SK-N-SH treated with all-trans-retinoic acid at 6 μM for 48 hours (cell line): ENCODE results near the gene NXNL1.

Source experiments
- CREB5 ChIP-seq: fragments of 250-450 bp; sonication (Bioruptor Pico); IDR thresholded peaks from 2 replicates; pipeline ENCODE4 v1.5.1; 2020; ENCODE audit warnings: low read depth, mild to moderate bottlenecking, moderate library complexity
- CSDC2 ChIP-seq: fragments of 250-450 bp; sonication (Bioruptor Pico); IDR thresholded peaks from 2 replicates; pipeline ENCODE4 v1.5.0; 2020; ENCODE audit warnings: mild to moderate bottlenecking, moderate library complexity
- ESRRG ChIP-seq: fragments of 250-450 bp; sonication (Bioruptor Pico); IDR thresholded peaks from 2 replicates; pipeline ENCODE4 v1.6.1; 2021; ENCODE audit warnings: mild to moderate bottlenecking
- GLIS3 ChIP-seq: fragments of 250-450 bp; sonication (Bioruptor Pico); IDR thresholded peaks from 2 replicates; pipeline ENCODE4 v1.5.0; 2020; ENCODE audit warnings: mild to moderate bottlenecking, moderate library complexity
- PATZ1 ChIP-seq: fragments of 250-450 bp; sonication (Bioruptor Pico); IDR thresholded peaks from 2 replicates; pipeline ENCODE4 v1.8.0; 2020; ENCODE audit warnings: mild to moderate bottlenecking, moderate library complexity, borderline replicate concordance
- POU6F1 ChIP-seq: fragments of 250-450 bp; sonication (Bioruptor Pico); IDR thresholded peaks from 2 replicates; pipeline ENCODE4 v1.8.0; 2021; ENCODE audit warnings: low read depth, mild to moderate bottlenecking, moderate library complexity, borderline replicate concordance
- SNAI2 ChIP-seq: fragments of 250-450 bp; sonication (Bioruptor Pico); IDR thresholded peaks from 2 replicates; pipeline ENCODE4 v1.5.0; 2020; ENCODE audit warnings: mild to moderate bottlenecking, moderate library complexity
- TCF4 ChIP-seq: fragments of 250-450 bp; sonication (Bioruptor Pico); IDR thresholded peaks from 2 replicates; pipeline ENCODE4 v1.8.0; 2021; ENCODE audit warnings: mild to moderate bottlenecking, moderate library complexity, borderline replicate concordance
- ZC3H10 ChIP-seq: fragments of 250-450 bp; sonication (Bioruptor Pico); IDR thresholded peaks from 2 replicates; pipeline ENCODE4 v1.5.1; 2021; ENCODE audit warnings: mild to moderate bottlenecking, moderate library complexity
- ZFP3 ChIP-seq: fragments of 250-450 bp; sonication (Bioruptor Pico); IDR thresholded peaks from 2 replicates; pipeline ENCODE4 v1.5.0; 2020; ENCODE audit warnings: mild to moderate bottlenecking, moderate library complexity
- ZNF70 ChIP-seq: fragments of 450-650 bp; formaldehyde crosslinking; IDR thresholded peaks from 2 replicates; pipeline ENCODE4 v1.5.0; 2020; ENCODE audit warnings: mild to moderate bottlenecking, moderate library complexity

- no peak for TF ChIP-seq ZFP3 (CRISPR knock-in tag)
- no peak for TF ChIP-seq SNAI2 (CRISPR knock-in tag)
- TF ChIP-seq POU6F1 (CRISPR knock-in tag), result no peak
- TF ChIP-seq TCF4 (CRISPR knock-in tag), result no peak
- TF ChIP-seq GLIS3, result no peak
- TF ChIP-seq ESRRG (CRISPR knock-in tag), result no peak
- TF ChIP-seq ZC3H10 (CRISPR knock-in tag), result no peak
- TF ChIP-seq PATZ1, result no peak
- no peak for TF ChIP-seq ZNF70
- TF ChIP-seq CSDC2 (CRISPR knock-in tag), result no peak
- TF ChIP-seq CREB5 (CRISPR knock-in tag), result no peak
These were observed 21.3 kb upstream of the NXNL1 start for GRCh38 chr19:17481986-17482385.
